ENCODE data around the gene TTLL7. TPM values are rescaled to one million over a fixed set of nuclear protein-coding genes. Genes with fewer than 3 reads are reported as not detected.

TTLL7 gene
- total and polyA plus RNA-seq, 9 of the 15 experiments (the other 6 are each of a cell fraction or from before 2014, with no cell fraction given): 0.63 to 2.6 (median 1.7) TPM

DNA sequence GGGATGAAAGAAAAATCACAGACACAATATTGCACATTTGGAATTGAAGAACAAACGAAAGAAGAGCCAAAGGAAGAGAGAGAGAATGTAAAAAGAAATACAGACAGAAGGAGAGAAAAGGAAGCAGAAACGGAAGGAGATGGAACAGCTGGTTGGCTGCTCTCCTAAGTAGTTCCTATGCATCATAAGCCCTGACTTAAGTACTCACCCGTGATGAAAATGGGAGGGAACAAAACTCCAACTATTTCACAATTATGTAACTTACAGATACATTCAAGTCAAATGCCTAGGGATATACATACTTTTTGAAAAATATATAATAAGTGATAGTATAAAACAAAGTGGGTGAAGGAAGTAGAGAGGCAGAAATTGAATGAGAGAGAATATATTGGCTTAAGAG lies 88.5 kb downstream of the TTLL7 start:
- H3K4me2 ChIP-seq (ENCODE audit: insufficient read depth, low read length): no peak overlapping the region
- H3K36me3 ChIP-seq (ENCODE audit: control insufficient read depth, insufficient read depth, low read length): no peaks in the 10 kb centered on the region
- H3K9me3 ChIP-seq (replicated peaks; ENCODE audit: control insufficient read depth, insufficient read depth, low read depth, low read length): no peaks in the 10 kb centered on the region
- no peaks in the 10 kb centered on the region for H3K9me1 ChIP-seq (ENCODE audit: control insufficient read depth, insufficient read depth, low read length)
- H3K4me3 ChIP-seq: no peak overlapping the region
- in situ Hi-C loops (cut with MboI): loop anchor here (25.0 kb wide), 2 partner anchors 702 to 1027 kb away; no protein-coding TSS in a partner anchor
- intact Hi-C loops (cut with micrococcal nuclease): no loop called here
- H3K27me3 ChIP-seq (ENCODE audit: control insufficient read depth in 2 of 2, insufficient read depth in 2 of 2, low read length in 2 of 2): no peaks in the 10 kb centered on the region
- H2AFZ ChIP-seq (ENCODE audit: low read depth, low read length): peak overlapping the region; percentile 19; the same call in 1 of the 2 replicates
- FAIRE-seq (no peak), ATAC-seq (no peak), DNase-seq (ENCODE audit: extremely low read depth in 1 of 4, low spot score in 3 of 4) (no peak)
- no peak overlapping the region for H3K27ac ChIP-seq (ENCODE audit: extremely low read depth, low read depth, low read length)
- ChIA-PET CTCF (ENCODE audit: low intra/inter-chr PET ratio) (no interaction called here), POLR2A (no interaction called here)
- 20% methylated on average over 3 of the region's 3 CpGs for WGBS (ENCODE audit: insufficient coverage, low coverage, missing lambda C conversion rate)
- no peaks in the 10 kb centered on the region for H3K79me2 ChIP-seq (ENCODE audit: control insufficient read depth, insufficient read depth, low read length)
- no peaks in the 10 kb centered on the region for H4K20me1 ChIP-seq (replicated peaks; ENCODE audit: control insufficient read depth, insufficient read depth, low read length)
- H3K9ac ChIP-seq (ENCODE audit: insufficient read depth in 1 of 2, low read depth in 2 of 2, low read length in 2 of 2): no peak overlapping the region
- H3K4me1 ChIP-seq (replicated peaks in 1 of 2; ENCODE audit: control insufficient read depth in 2 of 2, insufficient read depth in 2 of 2, low read length in 2 of 2): no peaks in the 10 kb centered on the region
- no TSS peak for BruUV-seq (replicated peaks)
- TF ChIP-seq NFE2L1 (tag; IDR thresholded peaks at IDR 0.05; ENCODE audit: borderline replicate concordance, low read depth): no peak
- no peak for TF ChIP-seq MEF2D (tag; conservative IDR thresholded peaks at IDR 0.05; ENCODE audit: low read depth)
- TF ChIP-seq, protein P1, sequence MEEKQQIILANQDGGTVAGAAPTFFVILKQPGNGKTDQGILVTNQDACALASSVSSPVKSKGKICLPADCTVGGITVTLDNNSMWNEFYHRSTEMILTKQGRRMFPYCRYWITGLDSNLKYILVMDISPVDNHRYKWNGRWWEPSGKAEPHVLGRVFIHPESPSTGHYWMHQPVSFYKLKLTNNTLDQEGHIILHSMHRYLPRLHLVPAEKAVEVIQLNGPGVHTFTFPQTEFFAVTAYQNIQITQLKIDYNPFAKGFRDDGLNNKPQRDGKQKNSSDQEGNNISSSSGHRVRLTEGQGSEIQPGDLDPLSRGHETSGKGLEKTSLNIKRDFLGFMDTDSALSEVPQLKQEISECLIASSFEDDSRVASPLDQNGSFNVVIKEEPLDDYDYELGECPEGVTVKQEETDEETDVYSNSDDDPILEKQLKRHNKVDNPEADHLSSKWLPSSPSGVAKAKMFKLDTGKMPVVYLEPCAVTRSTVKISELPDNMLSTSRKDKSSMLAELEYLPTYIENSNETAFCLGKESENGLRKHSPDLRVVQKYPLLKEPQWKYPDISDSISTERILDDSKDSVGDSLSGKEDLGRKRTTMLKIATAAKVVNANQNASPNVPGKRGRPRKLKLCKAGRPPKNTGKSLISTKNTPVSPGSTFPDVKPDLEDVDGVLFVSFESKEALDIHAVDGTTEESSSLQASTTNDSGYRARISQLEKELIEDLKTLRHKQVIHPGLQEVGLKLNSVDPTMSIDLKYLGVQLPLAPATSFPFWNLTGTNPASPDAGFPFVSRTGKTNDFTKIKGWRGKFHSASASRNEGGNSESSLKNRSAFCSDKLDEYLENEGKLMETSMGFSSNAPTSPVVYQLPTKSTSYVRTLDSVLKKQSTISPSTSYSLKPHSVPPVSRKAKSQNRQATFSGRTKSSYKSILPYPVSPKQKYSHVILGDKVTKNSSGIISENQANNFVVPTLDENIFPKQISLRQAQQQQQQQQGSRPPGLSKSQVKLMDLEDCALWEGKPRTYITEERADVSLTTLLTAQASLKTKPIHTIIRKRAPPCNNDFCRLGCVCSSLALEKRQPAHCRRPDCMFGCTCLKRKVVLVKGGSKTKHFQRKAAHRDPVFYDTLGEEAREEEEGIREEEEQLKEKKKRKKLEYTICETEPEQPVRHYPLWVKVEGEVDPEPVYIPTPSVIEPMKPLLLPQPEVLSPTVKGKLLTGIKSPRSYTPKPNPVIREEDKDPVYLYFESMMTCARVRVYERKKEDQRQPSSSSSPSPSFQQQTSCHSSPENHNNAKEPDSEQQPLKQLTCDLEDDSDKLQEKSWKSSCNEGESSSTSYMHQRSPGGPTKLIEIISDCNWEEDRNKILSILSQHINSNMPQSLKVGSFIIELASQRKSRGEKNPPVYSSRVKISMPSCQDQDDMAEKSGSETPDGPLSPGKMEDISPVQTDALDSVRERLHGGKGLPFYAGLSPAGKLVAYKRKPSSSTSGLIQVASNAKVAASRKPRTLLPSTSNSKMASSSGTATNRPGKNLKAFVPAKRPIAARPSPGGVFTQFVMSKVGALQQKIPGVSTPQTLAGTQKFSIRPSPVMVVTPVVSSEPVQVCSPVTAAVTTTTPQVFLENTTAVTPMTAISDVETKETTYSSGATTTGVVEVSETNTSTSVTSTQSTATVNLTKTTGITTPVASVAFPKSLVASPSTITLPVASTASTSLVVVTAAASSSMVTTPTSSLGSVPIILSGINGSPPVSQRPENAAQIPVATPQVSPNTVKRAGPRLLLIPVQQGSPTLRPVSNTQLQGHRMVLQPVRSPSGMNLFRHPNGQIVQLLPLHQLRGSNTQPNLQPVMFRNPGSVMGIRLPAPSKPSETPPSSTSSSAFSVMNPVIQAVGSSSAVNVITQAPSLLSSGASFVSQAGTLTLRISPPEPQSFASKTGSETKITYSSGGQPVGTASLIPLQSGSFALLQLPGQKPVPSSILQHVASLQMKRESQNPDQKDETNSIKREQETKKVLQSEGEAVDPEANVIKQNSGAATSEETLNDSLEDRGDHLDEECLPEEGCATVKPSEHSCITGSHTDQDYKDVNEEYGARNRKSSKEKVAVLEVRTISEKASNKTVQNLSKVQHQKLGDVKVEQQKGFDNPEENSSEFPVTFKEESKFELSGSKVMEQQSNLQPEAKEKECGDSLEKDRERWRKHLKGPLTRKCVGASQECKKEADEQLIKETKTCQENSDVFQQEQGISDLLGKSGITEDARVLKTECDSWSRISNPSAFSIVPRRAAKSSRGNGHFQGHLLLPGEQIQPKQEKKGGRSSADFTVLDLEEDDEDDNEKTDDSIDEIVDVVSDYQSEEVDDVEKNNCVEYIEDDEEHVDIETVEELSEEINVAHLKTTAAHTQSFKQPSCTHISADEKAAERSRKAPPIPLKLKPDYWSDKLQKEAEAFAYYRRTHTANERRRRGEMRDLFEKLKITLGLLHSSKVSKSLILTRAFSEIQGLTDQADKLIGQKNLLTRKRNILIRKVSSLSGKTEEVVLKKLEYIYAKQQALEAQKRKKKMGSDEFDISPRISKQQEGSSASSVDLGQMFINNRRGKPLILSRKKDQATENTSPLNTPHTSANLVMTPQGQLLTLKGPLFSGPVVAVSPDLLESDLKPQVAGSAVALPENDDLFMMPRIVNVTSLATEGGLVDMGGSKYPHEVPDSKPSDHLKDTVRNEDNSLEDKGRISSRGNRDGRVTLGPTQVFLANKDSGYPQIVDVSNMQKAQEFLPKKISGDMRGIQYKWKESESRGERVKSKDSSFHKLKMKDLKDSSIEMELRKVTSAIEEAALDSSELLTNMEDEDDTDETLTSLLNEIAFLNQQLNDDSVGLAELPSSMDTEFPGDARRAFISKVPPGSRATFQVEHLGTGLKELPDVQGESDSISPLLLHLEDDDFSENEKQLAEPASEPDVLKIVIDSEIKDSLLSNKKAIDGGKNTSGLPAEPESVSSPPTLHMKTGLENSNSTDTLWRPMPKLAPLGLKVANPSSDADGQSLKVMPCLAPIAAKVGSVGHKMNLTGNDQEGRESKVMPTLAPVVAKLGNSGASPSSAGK (IDR thresholded peaks at IDR 0.05): no peak
- no peak for TF ChIP-seq ZNF121 (CRISPR knock-in tag; conservative IDR thresholded peaks at IDR 0.05)
- TF ChIP-seq SP1 (CRISPR knock-in tag; IDR thresholded peaks at IDR 0.05): no peak
- TF ChIP-seq, protein P2, sequence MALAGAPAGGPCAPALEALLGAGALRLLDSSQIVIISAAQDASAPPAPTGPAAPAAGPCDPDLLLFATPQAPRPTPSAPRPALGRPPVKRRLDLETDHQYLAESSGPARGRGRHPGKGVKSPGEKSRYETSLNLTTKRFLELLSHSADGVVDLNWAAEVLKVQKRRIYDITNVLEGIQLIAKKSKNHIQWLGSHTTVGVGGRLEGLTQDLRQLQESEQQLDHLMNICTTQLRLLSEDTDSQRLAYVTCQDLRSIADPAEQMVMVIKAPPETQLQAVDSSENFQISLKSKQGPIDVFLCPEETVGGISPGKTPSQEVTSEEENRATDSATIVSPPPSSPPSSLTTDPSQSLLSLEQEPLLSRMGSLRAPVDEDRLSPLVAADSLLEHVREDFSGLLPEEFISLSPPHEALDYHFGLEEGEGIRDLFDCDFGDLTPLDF (CRISPR knock-in tag; IDR thresholded peaks at IDR 0.05): no peak
- TF ChIP-seq HMG20B (CRISPR knock-in tag; IDR thresholded peaks at IDR 0.05): no peak
- TF ChIP-seq FOSL1 (tag; conservative IDR thresholded peaks at IDR 0.05): no peak
- TF ChIP-seq ZNF274 (IDR thresholded peaks at IDR 0.05; ENCODE audit: borderline replicate concordance, low read depth, low read length): no peak
